ENCODE measurements around the gene ACP4.

DNA sequence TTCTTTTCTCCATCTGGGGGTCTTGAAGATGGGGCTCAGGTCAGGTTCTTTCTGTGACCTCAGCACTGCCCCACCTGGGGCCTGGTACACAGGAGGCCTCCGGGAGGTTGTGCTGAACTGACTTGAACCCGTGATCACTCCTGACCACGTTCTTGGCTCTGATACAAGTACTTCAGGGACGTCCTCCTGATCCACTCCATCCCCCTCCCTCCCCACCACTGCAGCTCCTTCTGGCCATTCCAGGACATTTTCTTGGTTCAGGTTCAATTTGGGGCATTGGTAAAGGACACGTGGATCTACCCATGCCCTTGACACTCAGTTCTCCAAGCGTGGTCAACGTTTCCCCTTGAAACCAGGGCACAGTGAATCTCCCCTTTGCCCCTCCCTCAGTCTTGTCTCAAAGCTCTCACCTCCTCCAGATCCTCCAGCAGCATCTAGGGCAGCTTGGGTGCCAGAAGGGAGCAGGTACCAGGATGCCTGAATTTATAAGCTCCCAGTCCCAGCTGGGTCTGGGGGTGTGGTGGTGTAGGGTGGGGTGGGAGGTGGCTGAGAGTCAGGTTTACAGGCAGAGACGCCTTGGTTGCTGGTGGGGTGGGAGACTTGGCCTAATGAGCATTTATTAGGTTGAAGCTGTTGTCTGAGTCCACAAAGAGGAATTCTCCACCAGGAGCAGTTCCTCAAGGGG lies 43.0 kb downstream of the ACP4 start, which contains the start of gene KLK15:
- TF ChIP-seq, protein P1, sequence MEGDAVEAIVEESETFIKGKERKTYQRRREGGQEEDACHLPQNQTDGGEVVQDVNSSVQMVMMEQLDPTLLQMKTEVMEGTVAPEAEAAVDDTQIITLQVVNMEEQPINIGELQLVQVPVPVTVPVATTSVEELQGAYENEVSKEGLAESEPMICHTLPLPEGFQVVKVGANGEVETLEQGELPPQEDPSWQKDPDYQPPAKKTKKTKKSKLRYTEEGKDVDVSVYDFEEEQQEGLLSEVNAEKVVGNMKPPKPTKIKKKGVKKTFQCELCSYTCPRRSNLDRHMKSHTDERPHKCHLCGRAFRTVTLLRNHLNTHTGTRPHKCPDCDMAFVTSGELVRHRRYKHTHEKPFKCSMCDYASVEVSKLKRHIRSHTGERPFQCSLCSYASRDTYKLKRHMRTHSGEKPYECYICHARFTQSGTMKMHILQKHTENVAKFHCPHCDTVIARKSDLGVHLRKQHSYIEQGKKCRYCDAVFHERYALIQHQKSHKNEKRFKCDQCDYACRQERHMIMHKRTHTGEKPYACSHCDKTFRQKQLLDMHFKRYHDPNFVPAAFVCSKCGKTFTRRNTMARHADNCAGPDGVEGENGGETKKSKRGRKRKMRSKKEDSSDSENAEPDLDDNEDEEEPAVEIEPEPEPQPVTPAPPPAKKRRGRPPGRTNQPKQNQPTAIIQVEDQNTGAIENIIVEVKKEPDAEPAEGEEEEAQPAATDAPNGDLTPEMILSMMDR (IDR thresholded peaks at IDR 0.05) = no peak
- no peak for TF ChIP-seq EZH2 (IDR thresholded peaks at IDR 0.05; ENCODE audit: borderline replicate concordance, insufficient read depth, low read depth, low read length, poor library complexity, severe bottlenecking)
